Prostate gland (tissue), 2 donors: ENCODE data around the gene RCOR1.

Experiments used
- POLR2A ChIP-seq: fragments of 450-650 bp; IDR thresholded peaks from one replicate; pipeline ENCODE4 v1.6.1; 2016; ENCODE audit warnings: antibody characterized with exemption, mild to moderate bottlenecking
- TF ChIP-seq, protein P1 (sequence below), 4 experiments: fragments of 200-600 bp in 2 of 4; fragments of 450-650 bp in 2 of 4; sonication (generic) in 2 of 4; IDR thresholded peaks; 1 replicate in 3 of 4; 2 replicates in 1 of 4; pipeline ENCODE4 v1.5.1; 2016 to 2019; ENCODE audit warnings: antibody characterized with exemption in 4 of 4, mild to moderate bottlenecking in 2 of 4, moderate library complexity in 2 of 4

DNA sequence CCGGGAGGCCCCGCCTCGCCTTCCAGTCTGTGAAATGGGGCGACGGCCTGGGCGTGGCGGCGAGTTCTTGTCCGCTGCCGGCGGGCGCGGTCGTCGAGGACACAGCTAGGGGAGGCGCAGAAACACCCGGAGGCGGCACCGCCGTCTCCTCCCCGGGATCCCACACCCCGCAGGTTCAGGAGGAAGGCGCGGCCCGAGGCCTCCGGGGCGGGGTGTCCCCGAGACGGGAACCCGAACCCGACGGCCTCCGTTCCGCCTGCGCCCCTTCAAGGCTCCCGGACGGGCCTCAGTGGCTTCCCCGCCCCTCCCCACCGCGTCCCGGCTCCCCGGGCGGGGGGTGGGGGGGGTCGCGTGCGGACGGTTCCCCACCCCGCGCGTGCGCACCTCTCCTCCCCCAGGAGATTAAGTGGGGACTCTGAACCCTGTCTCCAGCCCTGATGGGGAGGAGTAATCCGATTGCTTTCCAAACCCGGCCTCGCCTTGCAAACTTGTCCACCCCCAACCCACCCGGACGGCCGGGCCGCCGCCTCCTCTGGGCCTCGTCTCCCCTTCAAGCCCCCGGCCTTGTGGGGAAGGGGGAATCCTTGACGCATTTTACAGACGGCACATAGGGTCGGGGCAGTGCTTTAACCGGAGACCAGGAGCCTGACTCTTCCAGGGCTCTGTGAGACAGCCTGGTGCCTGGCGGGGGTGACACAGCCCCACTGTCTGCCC, 47.5 kb upstream of the RCOR1 start:
- TF ChIP-seq, protein P1, sequence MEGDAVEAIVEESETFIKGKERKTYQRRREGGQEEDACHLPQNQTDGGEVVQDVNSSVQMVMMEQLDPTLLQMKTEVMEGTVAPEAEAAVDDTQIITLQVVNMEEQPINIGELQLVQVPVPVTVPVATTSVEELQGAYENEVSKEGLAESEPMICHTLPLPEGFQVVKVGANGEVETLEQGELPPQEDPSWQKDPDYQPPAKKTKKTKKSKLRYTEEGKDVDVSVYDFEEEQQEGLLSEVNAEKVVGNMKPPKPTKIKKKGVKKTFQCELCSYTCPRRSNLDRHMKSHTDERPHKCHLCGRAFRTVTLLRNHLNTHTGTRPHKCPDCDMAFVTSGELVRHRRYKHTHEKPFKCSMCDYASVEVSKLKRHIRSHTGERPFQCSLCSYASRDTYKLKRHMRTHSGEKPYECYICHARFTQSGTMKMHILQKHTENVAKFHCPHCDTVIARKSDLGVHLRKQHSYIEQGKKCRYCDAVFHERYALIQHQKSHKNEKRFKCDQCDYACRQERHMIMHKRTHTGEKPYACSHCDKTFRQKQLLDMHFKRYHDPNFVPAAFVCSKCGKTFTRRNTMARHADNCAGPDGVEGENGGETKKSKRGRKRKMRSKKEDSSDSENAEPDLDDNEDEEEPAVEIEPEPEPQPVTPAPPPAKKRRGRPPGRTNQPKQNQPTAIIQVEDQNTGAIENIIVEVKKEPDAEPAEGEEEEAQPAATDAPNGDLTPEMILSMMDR (IDR thresholded peaks at IDR 0.05), result no peak
- TF ChIP-seq POLR2A, result no peak
